H1 (cell line): Measurements from ENCODE around the gene KDM5A. TPM values are rescaled to one million over a fixed set of nuclear protein-coding genes. Genes with fewer than 3 reads are reported as not detected.

Experiments used
- BCL11A ChIP-seq, 2 experiments: IDR thresholded peaks; one replicate each; pipeline ENCODE4 v1.6.1; 2011; ENCODE audit warnings: low read depth in 2 of 2, low read length in 2 of 2, mild to moderate bottlenecking in 2 of 2
- PHF8 ChIP-seq: fragments of 200-600 bp; sonication (generic); conservative IDR thresholded peaks from 2 replicates; pipeline ENCODE4 v1.7.1; 2012; ENCODE audit warnings: low read depth, mild to moderate bottlenecking, inconsistent platforms, low read length, moderate library complexity
- TCF12 ChIP-seq: IDR thresholded peaks from 2 replicates; pipeline ENCODE4 v1.6.1; 2011; ENCODE audit warnings: low read depth, mild to moderate bottlenecking, low read length
- polyA plus RNA-seq, 7 experiments: library from polyadenylated mRNA; depleted of rRNA in 3 of 7; stranded (reverse) in 5 of 7; unstranded in 2 of 7; fragments of >200 nt in 5 of 7; fragments of 200-250 nt in 2 of 7; gene quantifications; 1 replicate in 5 of 7; 2 replicates in 1 of 7; 4 replicates in 1 of 7; pipeline versions ENCODE4 v1.2.1 to v1.2.3, GENCODE V29; 2011 to 2013; ENCODE audit warnings: missing spikeins in 2 of 7, mixed read lengths in 2 of 7
- total RNA-seq: library from RNA; stranded (reverse); fragmentation: NEBNext Ultra II Directional; extraction: Animal tissue kit (Norgen Biotek cat#: 25700); gene quantifications from 2 replicates; pipeline ENCODE4 v1.2.1, GENCODE V29; 2021

The KDM5A gene
- total and polyA plus RNA-seq, 2 of the 8 experiments (the other 6 are each of a cell fraction or from before 2014, with no cell fraction given): 6.3 to 36.9 TPM

DNA sequence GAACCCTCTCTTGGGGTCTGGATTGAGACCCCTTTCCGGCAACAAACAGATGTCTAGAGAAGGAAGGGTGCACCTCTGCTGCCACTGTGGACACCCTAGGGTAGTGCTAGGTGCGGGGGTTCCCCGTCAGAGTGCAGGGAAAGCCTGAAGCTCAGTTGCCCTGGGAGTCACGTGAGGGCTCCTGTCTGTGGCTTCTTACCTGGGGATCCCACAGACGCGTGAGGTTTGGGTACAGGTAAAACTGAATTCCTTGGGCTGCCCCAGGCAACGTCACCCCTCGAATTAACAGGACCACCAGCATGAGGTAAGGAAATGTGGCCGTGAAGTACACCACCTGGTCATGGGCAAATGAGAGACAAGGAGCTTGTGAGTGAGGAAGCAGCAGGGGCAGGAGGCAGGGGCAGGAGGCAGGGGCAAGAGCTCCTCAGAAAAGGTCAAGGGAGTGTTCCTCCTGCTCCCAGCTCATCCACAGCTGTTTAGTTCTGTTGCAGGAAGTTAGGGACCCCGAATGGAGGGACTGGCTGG lies 154.2 kb downstream of the KDM5A start (continued):
- TF ChIP-seq BCL11A (IDR thresholded peaks at IDR 0.05; ENCODE audit: low read depth in 2 of 2, low read length in 2 of 2): no peak
- TF ChIP-seq TCF12: no peak
- no peak for TF ChIP-seq PHF8
